GM12878 (cell line): Measurements from ENCODE around the gene PUSL1. TPM values are rescaled to one million over a fixed set of nuclear protein-coding genes. Genes with fewer than 3 reads are reported as not detected.

ENCODE experiments used
- ATAC-seq: fragments of 200-7000 bp; cut with Tn5 transposase; 3 replicates; pipeline ENCODE4 v1.9.1; 2020; ENCODE audit warnings: mild to moderate bottlenecking, moderate library complexity
- BruUV-seq: library from RNA; stranded (reverse); fragments of 400-500 nt; replicated peaks from 2 replicates; lab custom pipeline; 2021; lab: Mats Ljungman, UMichigan
- CTCF ChIA-PET: fragments of 300-600 bp; sonication (Branson Sonifier 250); formaldehyde crosslinking; extraction: SDS; loops from one replicate; lab custom pipeline; 2021; ENCODE audit warnings: inconsistent platforms; lab: Yijun Ruan, JAX
- POLR2A ChIA-PET: fragments of 350-600 bp; formaldehyde crosslinking; extraction: SDS; loops from one replicate; lab custom pipeline; 2021; ENCODE audit warnings: inconsistent platforms; lab: Charles Lee
- RAD21 ChIA-PET: fragments of 300-600 bp; sonication (Branson Sonifier 250); formaldehyde crosslinking; loops from one replicate; lab custom pipeline; 2023; ENCODE audit warnings: antibody characterized with exemption; ENCODE audit not compliant: unreplicated experiment; lab: Charles Lee
- SMC1A ChIA-PET: fragments of 300-600 bp; sonication (Branson Sonifier 250); formaldehyde crosslinking; loops from one replicate; lab custom pipeline; 2023; ENCODE audit not compliant: unreplicated experiment, uncharacterized antibody; lab: Charles Lee
- DNase-seq: peaks from one replicate; pipeline ENCODE4 v3.0.0-alpha.2; 2011; ENCODE audit warnings: low read depth, low spot score
- FAIRE-seq: peaks from 3 replicates; lab custom pipeline; 2011; peaks lifted over from hg19 to GRCh38; lab: Jason Lieb, UNC
- H2AFZ ChIP-seq: 2 replicates; pipeline ENCODE4 v1.6.0; 2011; ENCODE audit warnings: low read depth, low read length, control low read depth; ENCODE audit not compliant: control insufficient read depth
- H3K27ac ChIP-seq: 2 replicates; pipeline ENCODE4 v1.5.1; 2011; ENCODE audit warnings: control low read depth; ENCODE audit not compliant: control insufficient read depth, insufficient read depth
- H3K27me3 ChIP-seq, 2 experiments: replicated peaks in 1 of 2; 2 replicates each; pipeline versions ENCODE4 v1.6.0 to v1.6.1; 2011; ENCODE audit warnings: low read length in 1 of 2; ENCODE audit not compliant: control insufficient read depth in 2 of 2, insufficient read depth in 2 of 2
- H3K36me3 ChIP-seq, 2 experiments: 2 replicates each; pipeline ENCODE4 v1.5.1; 2011; ENCODE audit warnings: low read length in 1 of 2; ENCODE audit not compliant: control insufficient read depth in 2 of 2, insufficient read depth in 2 of 2
- H3K4me1 ChIP-seq: 2 replicates; pipeline ENCODE4 v1.6.1; 2011; ENCODE audit warnings: mild to moderate bottlenecking, low read length, moderate library complexity, mixed read lengths; ENCODE audit not compliant: control insufficient read depth, insufficient read depth
- H3K4me2 ChIP-seq: 2 replicates; pipeline ENCODE4 v1.6.0; 2011; ENCODE audit warnings: control low read depth; ENCODE audit not compliant: control insufficient read depth, insufficient read depth
- H3K4me3 ChIP-seq: fragments of 200-600 bp; sonication (generic); 2 replicates; pipeline ENCODE4 v1.5.1; 2016
- H3K79me2 ChIP-seq: 2 replicates; pipeline ENCODE4 v1.6.0; 2011; ENCODE audit warnings: low read length; ENCODE audit not compliant: control insufficient read depth, insufficient read depth
- H3K9ac ChIP-seq: 2 replicates; pipeline ENCODE4 v1.8.0; 2011; ENCODE audit warnings: low read length, control low read depth, mixed read lengths; ENCODE audit not compliant: control insufficient read depth, insufficient read depth
- H3K9me3 ChIP-seq: replicated peaks from 3 replicates; pipeline ENCODE4 v1.5.1; 2011; ENCODE audit warnings: mild to moderate bottlenecking, low read length; ENCODE audit not compliant: control insufficient read depth, insufficient read depth
- H4K20me1 ChIP-seq: 2 replicates; pipeline ENCODE4 v1.6.0; 2011; ENCODE audit not compliant: control insufficient read depth, insufficient read depth
- BMI1 ChIP-seq: fragments of 450-650 bp; IDR thresholded peaks from 2 replicates; pipeline ENCODE4 v1.6.1; 2016; ENCODE audit warnings: mild to moderate bottlenecking, moderate library complexity, borderline replicate concordance
- CBFB ChIP-seq: IDR thresholded peaks from 2 replicates; pipeline ENCODE4 v1.6.1; 2016; ENCODE audit warnings: antibody characterized with exemption, low read depth
- E2F4 ChIP-seq: IDR thresholded peaks from 2 replicates; pipeline ENCODE4 v1.6.1; 2012; ENCODE audit warnings: low read depth, low read length, improper control_type of control experiment
- EED ChIP-seq: sonication (generic); IDR thresholded peaks from 2 replicates; pipeline ENCODE4 v1.6.1; 2016; ENCODE audit warnings: antibody characterized with exemption, low read depth
- GATAD2B ChIP-seq: fragments of 450-650 bp; conservative IDR thresholded peaks from 2 replicates; pipeline ENCODE4 v1.6.1; 2017; ENCODE audit warnings: low read depth, mild to moderate bottlenecking, moderate library complexity
- HDGF ChIP-seq: fragments of 450-650 bp; IDR thresholded peaks from 2 replicates; pipeline ENCODE4 v1.6.1; 2016; ENCODE audit warnings: antibody characterized with exemption
- MYC ChIP-seq: IDR thresholded peaks from 2 replicates; pipeline ENCODE4 v1.6.1; 2011; ENCODE audit warnings: mild to moderate bottlenecking, low read length, moderate library complexity, inconsistent platforms; ENCODE audit not compliant: insufficient read depth, insufficient replicate concordance, insufficient read length, severe bottlenecking
- TCF12 ChIP-seq: IDR thresholded peaks from 2 replicates; pipeline ENCODE4 v1.6.1; 2011; ENCODE audit warnings: low read depth, mild to moderate bottlenecking, low read length
- TCF7 ChIP-seq: IDR thresholded peaks from 2 replicates; pipeline ENCODE4 v1.6.1; 2014; ENCODE audit warnings: antibody characterized with exemption, borderline replicate concordance
- ZNF217 ChIP-seq: fragments of 450-650 bp; IDR thresholded peaks from 2 replicates; pipeline ENCODE4 v1.6.1; 2017; ENCODE audit warnings: antibody characterized with exemption, mild to moderate bottlenecking
- WGBS: methylation state at CpG from one replicate; pipeline ENCODE4 v1.1.6; 2016; ENCODE audit warnings: low lambda C conversion rate; ENCODE audit not compliant: insufficient replicate concordance, insufficient coverage; ENCODE audit errors: missing lambda C conversion rate; 5-methylcytosine and 5-hydroxymethylcytosine counted together
- in situ Hi-C: fragments of 300-500 bp; cut with MboI; formaldehyde crosslinking; loops from 9 replicates; pipeline ENCODE4 v1.14.3; 2018; ENCODE audit warnings: mixed read lengths
- intact Hi-C: fragments of 100-400 bp; cut with micrococcal nuclease; formaldehyde crosslinking; loops from one replicate; pipeline ENCODE4 v1.14.2; 2022; ENCODE audit not compliant: unreplicated experiment
- polyA plus RNA-seq, 11 experiments: library from polyadenylated mRNA; depleted of rRNA in 4 of 11; unstranded in 6 of 11; stranded (reverse) in 5 of 11; fragments of >200 nt; fragmentation: Nextera tagmentation in 4 of 11; fragmentation: Illumina TruSeq in 1 of 11; extraction: Ambion mirVana in 4 of 11; extraction: Trizol in 1 of 11; gene quantifications; 1 replicate in 1 of 11; 2 replicates in 10 of 11; pipeline versions ENCODE4 v1.2.1 to v1.2.3, GENCODE V29; 2011 to 2016; ENCODE audit warnings: inconsistent platforms in 2 of 11, missing spikeins in 2 of 11, low read depth in 1 of 11
- total RNA-seq, 4 experiments: library from RNA; depleted of rRNA in 3 of 4; stranded (reverse); fragments of >200 nt in 3 of 4; fragmentation: Illumina TruSeq in 1 of 4; extraction: Trizol in 1 of 4; gene quantifications; 2 replicates each; pipeline versions ENCODE4 v1.2.1 to v1.2.3, GENCODE V29; 2013 to 2021
- TF ChIP-seq, protein P1 (sequence below): fragments of 450-650 bp; formaldehyde crosslinking; IDR thresholded peaks from 2 replicates; pipeline ENCODE4 v1.4.0; 2020; ENCODE audit warnings: mild to moderate bottlenecking, moderate library complexity
- TF ChIP-seq, protein P2 (sequence below): IDR thresholded peaks from 2 replicates; pipeline ENCODE4 v1.6.1; 2012; ENCODE audit warnings: improper control_type of control experiment, low read depth, low read length; ENCODE audit not compliant: insufficient replicate concordance

The PUSL1 gene
- total and polyA plus RNA-seq, 10 of the 15 experiments (the other 5 are each of a cell fraction or from before 2014, with no cell fraction given) = 0.16 to 28.4 (median 15.1) TPM

GRCh38 chr1:1294250-1294890, 14.0 kb upstream of the PUSL1 start:
- WGBS = 98% methylated on average over 48 of the region's 58 CpGs
- H3K4me3 ChIP-seq = no peak overlapping the region
- no peaks in the 10 kb centered on the region for H3K27me3 ChIP-seq
- no peak for DNase-seq
- POLR2A ChIA-PET = no interaction called here
- H3K4me2 ChIP-seq = no peak overlapping the region
- no peaks in the 10 kb centered on the region for H4K20me1 ChIP-seq
- CTCF ChIA-PET = no interaction called here
- H3K9ac ChIP-seq = no peak overlapping the region
- in situ Hi-C loops = no loop called here
- RAD21 ChIA-PET = no interaction called here
- no peak overlapping the region for H3K27ac ChIP-seq
- SMC1A ChIA-PET = no interaction called here
- no peaks in the 10 kb centered on the region for H3K4me1 ChIP-seq
- no peaks in the 10 kb centered on the region for H3K9me3 ChIP-seq
- no peak for FAIRE-seq
- H2AFZ ChIP-seq = no peak overlapping the region
- TF ChIP-seq CBFB = no peak
- TF ChIP-seq EED = no peak
- TF ChIP-seq, protein P1, sequence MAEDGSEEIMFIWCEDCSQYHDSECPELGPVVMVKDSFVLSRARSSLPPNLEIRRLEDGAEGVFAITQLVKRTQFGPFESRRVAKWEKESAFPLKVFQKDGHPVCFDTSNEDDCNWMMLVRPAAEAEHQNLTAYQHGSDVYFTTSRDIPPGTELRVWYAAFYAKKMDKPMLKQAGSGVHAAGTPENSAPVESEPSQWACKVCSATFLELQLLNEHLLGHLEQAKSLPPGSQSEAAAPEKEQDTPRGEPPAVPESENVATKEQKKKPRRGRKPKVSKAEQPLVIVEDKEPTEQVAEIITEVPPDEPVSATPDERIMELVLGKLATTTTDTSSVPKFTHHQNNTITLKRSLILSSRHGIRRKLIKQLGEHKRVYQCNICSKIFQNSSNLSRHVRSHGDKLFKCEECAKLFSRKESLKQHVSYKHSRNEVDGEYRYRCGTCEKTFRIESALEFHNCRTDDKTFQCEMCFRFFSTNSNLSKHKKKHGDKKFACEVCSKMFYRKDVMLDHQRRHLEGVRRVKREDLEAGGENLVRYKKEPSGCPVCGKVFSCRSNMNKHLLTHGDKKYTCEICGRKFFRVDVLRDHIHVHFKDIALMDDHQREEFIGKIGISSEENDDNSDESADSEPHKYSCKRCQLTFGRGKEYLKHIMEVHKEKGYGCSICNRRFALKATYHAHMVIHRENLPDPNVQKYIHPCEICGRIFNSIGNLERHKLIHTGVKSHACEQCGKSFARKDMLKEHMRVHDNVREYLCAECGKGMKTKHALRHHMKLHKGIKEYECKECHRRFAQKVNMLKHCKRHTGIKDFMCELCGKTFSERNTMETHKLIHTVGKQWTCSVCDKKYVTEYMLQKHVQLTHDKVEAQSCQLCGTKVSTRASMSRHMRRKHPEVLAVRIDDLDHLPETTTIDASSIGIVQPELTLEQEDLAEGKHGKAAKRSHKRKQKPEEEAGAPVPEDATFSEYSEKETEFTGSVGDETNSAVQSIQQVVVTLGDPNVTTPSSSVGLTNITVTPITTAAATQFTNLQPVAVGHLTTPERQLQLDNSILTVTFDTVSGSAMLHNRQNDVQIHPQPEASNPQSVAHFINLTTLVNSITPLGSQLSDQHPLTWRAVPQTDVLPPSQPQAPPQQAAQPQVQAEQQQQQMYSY = no peak
- TF ChIP-seq MYC = no peak
- TF ChIP-seq BMI1 = no peak
- TF ChIP-seq E2F4 = no peak
- TF ChIP-seq TCF7 = no peak
- no peak for TF ChIP-seq TCF12
- no peak for TF ChIP-seq GATAD2B
- TF ChIP-seq, protein P2, sequence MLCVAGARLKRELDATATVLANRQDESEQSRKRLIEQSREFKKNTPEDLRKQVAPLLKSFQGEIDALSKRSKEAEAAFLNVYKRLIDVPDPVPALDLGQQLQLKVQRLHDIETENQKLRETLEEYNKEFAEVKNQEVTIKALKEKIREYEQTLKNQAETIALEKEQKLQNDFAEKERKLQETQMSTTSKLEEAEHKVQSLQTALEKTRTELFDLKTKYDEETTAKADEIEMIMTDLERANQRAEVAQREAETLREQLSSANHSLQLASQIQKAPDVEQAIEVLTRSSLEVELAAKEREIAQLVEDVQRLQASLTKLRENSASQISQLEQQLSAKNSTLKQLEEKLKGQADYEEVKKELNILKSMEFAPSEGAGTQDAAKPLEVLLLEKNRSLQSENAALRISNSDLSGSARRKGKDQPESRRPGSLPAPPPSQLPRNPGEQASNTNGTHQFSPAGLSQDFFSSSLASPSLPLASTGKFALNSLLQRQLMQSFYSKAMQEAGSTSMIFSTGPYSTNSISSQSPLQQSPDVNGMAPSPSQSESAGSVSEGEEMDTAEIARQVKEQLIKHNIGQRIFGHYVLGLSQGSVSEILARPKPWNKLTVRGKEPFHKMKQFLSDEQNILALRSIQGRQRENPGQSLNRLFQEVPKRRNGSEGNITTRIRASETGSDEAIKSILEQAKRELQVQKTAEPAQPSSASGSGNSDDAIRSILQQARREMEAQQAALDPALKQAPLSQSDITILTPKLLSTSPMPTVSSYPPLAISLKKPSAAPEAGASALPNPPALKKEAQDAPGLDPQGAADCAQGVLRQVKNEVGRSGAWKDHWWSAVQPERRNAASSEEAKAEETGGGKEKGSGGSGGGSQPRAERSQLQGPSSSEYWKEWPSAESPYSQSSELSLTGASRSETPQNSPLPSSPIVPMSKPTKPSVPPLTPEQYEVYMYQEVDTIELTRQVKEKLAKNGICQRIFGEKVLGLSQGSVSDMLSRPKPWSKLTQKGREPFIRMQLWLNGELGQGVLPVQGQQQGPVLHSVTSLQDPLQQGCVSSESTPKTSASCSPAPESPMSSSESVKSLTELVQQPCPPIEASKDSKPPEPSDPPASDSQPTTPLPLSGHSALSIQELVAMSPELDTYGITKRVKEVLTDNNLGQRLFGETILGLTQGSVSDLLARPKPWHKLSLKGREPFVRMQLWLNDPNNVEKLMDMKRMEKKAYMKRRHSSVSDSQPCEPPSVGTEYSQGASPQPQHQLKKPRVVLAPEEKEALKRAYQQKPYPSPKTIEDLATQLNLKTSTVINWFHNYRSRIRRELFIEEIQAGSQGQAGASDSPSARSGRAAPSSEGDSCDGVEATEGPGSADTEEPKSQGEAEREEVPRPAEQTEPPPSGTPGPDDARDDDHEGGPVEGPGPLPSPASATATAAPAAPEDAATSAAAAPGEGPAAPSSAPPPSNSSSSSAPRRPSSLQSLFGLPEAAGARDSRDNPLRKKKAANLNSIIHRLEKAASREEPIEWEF = no peak
- no peak for TF ChIP-seq ZNF217
- TF ChIP-seq HDGF = no peak
- H3K36me3 ChIP-seq = no peaks in the 10 kb centered on the region
- intact Hi-C loops = no loop called here
- no peaks in the 10 kb centered on the region for H3K79me2 ChIP-seq
- BruUV-seq = no TSS peak
- no peak for ATAC-seq
